ENCODE results near the gene DDX4. TPM values are rescaled to one million over a fixed set of nuclear protein-coding genes. Genes with fewer than 3 reads are reported as not detected.
"Not testable (repeated sequence)": the region's sequence is repeated elsewhere in the genome, so short reads cannot be mapped to it uniquely, and the experiment has no call there.

Gene DDX4
- total RNA-seq, 2 experiments from 2014 or later: 0.50 to 0.83 TPM

DNA sequence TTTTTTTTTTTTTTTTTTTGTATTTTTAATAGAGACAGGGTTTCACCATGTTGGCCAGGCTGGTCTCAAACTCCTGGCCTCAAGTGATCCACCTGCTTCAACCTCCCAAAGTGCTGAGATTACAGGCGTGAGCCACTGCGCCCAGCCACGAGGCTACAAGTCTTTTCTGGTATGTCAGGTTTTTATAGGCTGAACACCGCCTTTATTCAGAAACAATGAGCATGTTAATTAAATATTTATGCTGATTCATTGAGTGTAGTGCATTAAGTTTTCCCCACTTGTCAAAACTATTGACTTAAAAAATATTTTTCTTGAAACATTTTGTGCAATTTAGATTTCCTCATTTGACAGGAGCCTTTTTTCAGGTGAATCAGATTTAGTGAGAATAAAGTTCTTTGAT, 78.1 kb downstream of the DDX4 start:
- H3K4me1 Mint-ChIP-seq; H3K4me3 Mint-ChIP-seq; POLR2A ChIA-PET; H3K27ac Mint-ChIP-seq; H3K36me3 Mint-ChIP-seq (ENCODE audit: low read depth); H3K9me3 Mint-ChIP-seq; DNase-seq: not testable (repeated sequence)
- CTCF ChIA-PET: interaction anchor here (0.6 kb wide), 1 partner anchor 237 kb away, joined by 3 read pairs; no protein-coding TSS in a partner anchor
- H3K27me3 Mint-ChIP-seq: peaks cover 31% of the 10 kb centered on the region

DNA sequence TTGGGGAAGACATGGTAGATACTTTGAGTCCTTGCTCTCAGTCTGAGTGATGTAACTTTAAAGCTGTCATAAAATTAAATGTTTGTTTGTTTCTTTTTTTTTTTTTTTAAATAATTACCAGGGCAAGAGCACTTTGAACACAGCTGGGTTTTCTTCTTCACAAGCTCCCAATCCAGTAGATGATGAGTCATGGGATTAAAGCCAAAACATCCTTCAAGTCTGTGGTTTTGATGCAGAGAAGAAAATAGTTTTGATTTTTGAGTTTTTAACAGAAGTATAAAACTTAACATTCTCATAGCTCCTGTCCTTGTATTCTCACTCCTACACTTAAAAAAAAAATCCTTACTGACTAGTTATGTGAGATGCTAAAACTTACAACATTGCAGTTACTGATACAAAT, 78.5 kb downstream of the DDX4 start:
- POLR2A ChIA-PET: no interaction called here
- Mint-ChIP-seq H3K4me3 (no peak overlapping the region), H3K36me3 (ENCODE audit: low read depth) (peaks cover 2% of the 10 kb centered on the region), H3K27ac (no peak overlapping the region), H3K9me3 (no peaks in the 10 kb centered on the region), H3K4me1 (peaks cover 1% of the 10 kb centered on the region), H3K27me3 (peaks cover 35% of the 10 kb centered on the region)
- DNase-seq: no peak
- CTCF ChIA-PET: no interaction called here

DNA sequence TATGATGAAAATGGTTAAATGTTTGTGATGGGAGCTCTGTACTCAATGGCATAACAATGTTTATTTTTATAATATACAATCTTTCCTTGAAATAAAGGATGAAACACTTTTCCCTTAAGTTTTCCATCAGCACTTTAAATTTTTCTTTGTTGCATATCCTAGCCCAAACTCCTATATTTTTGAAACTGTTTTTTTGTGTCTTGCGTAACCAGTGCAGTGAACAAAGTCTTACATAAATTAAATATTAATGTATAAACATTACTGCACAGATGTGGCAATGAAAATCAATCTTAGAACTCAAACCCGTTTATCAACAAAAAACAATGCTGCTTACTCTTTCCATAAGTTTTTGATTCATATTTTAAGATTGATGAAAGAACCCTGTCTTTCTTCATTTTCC, 79.2 kb downstream of the DDX4 start:
- ChIA-PET POLR2A (no interaction called here), CTCF (no interaction called here)
- Mint-ChIP-seq H3K4me1 (peaks cover 6% of the 10 kb centered on the region), H3K27ac (no peak overlapping the region), H3K27me3 (peaks cover 39% of the 10 kb centered on the region), H3K4me3 (no peak overlapping the region), H3K36me3 (ENCODE audit: low read depth) (peaks cover 3% of the 10 kb centered on the region), H3K9me3 (no peaks in the 10 kb centered on the region)
- DNase-seq: no peak

DNA sequence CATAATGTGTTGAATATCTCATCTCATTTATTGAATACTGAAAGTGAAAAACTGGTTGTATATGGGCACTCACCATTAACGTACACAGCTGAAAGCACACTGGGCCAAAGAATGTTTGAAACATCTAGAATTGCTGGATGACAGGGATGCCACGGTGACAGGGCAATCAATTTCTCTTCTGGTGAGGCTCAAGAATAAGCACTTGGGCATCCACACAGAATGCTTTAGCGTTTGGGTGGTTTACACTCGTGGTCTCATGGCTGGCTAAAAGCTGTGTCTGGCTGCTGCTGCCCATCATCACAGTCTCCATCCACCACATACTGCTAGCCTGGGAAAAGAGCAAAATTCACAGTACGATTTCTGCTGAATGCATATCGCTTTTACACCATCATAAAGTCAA, 82.6 kb downstream of the DDX4 start:
- Mint-ChIP-seq H3K27ac (no peak overlapping the region), H3K27me3 (peaks cover 56% of the 10 kb centered on the region), H3K4me1 (peaks cover 11% of the 10 kb centered on the region), H3K9me3 (no peaks in the 10 kb centered on the region), H3K36me3 (ENCODE audit: low read depth) (peaks cover 3% of the 10 kb centered on the region), H3K4me3 (no peak overlapping the region)
- no peak for DNase-seq
- ChIA-PET POLR2A (no interaction called here), CTCF (no interaction called here)

DNA sequence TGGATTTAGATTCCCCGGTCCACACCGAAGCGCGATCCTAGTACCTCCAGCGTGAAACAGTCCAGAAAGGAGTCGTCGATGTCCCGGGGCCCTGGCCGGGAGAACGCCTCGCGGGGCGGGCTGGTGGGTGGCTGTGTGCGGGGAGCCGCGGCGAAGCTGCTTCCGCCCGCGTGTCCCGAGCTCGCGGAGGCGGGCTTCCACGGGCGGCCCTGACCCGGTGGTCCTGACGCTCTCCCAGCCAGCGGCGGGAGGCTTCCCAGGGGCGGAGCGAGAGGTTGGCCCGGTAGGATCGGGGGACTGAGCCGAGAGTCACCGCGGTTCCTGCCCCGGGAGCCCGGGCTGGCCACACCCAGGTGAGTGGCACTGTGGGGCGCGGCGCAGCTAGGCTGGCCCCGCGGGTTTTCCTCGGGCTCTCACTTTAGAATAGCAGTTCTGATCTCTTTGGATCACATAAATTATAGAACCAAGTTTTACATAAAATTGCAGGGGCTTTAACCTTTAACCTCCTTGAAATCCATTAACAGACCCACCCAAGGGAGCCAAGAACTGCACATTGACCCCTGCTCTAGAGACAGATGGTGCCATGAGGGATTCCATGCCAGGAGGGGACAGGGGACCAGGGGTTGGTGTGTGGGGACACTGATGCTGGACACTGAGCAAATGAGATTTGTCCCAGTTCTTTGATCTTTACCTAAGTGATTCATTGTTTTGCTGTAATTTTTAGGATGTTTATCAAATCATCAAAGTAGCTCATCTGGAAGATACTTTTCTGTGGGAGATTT, 84.1 kb downstream of the DDX4 start:
- Mint-ChIP-seq H3K27me3 (peaks cover 56% of the 10 kb centered on the region), H3K4me1 (peaks cover 11% of the 10 kb centered on the region), H3K27ac (no peak overlapping the region), H3K36me3 (ENCODE audit: low read depth) (peaks cover 3% of the 10 kb centered on the region), H3K9me3 (no peaks in the 10 kb centered on the region), H3K4me3 (peak overlapping the region; percentile 24)
- POLR2A ChIA-PET: no interaction called here
- CTCF ChIA-PET: no interaction called here
- DNase-seq: peak; percentile 17

DNA sequence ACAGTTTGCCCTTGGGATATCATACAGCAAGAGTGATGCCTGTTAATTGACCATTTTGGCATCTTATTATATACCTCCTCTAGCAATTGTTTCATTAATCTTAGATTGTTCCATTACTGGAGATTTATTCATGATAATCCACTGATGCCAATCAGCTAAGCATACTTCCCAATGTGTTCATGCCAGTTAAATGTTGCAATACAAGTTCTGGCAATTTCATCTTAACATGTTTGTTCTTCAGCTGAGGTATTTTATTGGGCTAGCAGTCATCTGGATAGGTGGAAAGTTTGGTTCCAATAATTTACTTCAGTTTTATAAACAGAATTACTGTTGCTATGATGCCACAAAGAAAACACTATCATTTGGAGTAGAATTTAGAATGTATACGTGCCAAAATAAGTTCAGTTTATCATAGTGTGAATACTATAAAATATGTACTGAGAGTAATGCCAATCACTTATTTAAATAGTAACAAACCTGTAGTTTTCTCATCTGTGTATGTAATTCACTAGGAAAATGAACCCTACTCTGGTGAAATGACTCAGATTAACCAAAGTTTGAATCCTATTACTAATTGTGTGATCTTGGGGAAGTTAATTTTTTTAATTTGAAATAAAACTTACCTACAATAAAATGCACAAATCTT, 85.4 kb downstream of the DDX4 start:
- Mint-ChIP-seq H3K27me3 (peaks cover 52% of the 10 kb centered on the region), H3K27ac (no peak overlapping the region), H3K4me3 (no peak overlapping the region), H3K4me1 (peaks cover 11% of the 10 kb centered on the region), H3K9me3 (no peaks in the 10 kb centered on the region), H3K36me3 (ENCODE audit: low read depth) (peaks cover 3% of the 10 kb centered on the region)
- no peak for DNase-seq
- POLR2A ChIA-PET: no interaction called here
- CTCF ChIA-PET: no interaction called here

DNA sequence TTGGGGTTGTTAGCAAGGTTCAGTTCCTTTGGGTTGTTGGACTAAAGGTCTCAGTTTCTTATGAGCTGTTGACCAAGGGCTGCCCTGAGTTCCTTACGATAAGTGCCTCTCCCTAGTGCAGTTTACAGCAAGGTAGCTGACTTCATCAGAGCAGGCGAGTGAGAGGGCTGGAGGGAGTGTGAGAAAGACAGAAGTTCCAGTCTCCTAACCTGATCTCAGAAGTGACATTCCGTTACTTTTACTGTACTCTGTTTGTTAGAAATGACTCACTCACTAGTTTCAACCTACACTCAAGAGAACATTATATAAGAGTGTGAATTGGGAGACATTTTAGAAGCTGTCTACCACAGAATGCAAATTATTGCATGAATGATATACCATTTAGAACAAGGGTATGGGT, 92.1 kb downstream of the DDX4 start:
- peaks cover 13% of the 10 kb centered on the region for H3K9me3 Mint-ChIP-seq
- H3K27ac Mint-ChIP-seq: no peak overlapping the region
- H3K4me1 Mint-ChIP-seq: peaks cover 2% of the 10 kb centered on the region
- H3K36me3 Mint-ChIP-seq (ENCODE audit: low read depth): no peaks in the 10 kb centered on the region
- POLR2A ChIA-PET: no interaction called here
- CTCF ChIA-PET: no interaction called here
- DNase-seq: no peak
- H3K4me3 Mint-ChIP-seq: no peak overlapping the region
- peaks cover 4% of the 10 kb centered on the region for H3K27me3 Mint-ChIP-seq

DNA sequence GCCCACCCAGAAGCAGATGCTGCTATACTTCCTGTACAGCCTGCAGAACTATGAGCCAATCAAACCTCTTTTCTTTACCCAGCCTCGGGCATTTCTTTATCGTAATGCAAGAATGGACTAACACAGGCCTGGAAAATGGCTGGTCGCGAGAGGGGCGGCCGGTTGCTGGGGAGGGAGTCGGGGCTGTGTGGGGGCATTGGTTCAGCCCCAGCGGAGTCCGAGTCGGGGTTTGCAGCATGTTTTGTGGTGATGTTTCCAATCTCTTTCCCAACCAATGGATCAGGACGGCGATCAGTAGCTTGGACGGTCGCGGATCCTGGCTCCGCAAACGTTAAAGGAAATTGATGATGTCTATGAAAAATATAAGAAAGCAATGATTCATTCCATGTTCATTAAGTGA, 94.6 kb downstream of the DDX4 start:
- DNase-seq: no peak
- Mint-ChIP-seq H3K9me3 (peaks cover 13% of the 10 kb centered on the region), H3K27me3 (no peaks in the 10 kb centered on the region), H3K4me3 (no peak overlapping the region), H3K27ac (no peak overlapping the region), H3K36me3 (ENCODE audit: low read depth) (no peaks in the 10 kb centered on the region), H3K4me1 (peaks cover 2% of the 10 kb centered on the region)
- POLR2A ChIA-PET: no interaction called here
- CTCF ChIA-PET: no interaction called here

DNA sequence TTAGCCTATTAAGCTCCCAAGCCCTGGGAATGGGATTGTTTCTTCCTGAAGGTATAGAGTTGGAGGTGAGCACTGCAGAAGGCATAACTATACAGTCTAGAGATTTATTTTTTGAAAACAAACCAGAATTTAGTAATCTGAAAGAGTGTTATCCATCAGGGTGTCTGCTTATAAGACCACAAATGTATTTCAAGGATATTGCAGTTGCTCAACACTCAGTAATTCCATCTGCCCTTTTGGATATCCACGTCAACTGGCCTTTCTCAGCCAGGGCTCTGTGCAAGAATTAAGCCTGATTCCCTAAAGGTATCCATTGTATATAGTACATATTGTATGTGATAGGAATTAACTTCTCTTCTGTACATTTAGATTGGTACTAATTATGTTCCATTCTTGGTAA, 98.3 kb downstream of the DDX4 start:
- H3K27ac Mint-ChIP-seq: no peak overlapping the region
- no peaks in the 10 kb centered on the region for H3K4me1 Mint-ChIP-seq
- no peak overlapping the region for H3K4me3 Mint-ChIP-seq
- CTCF ChIA-PET: no interaction called here
- no peaks in the 10 kb centered on the region for H3K27me3 Mint-ChIP-seq
- POLR2A ChIA-PET: no interaction called here
- H3K36me3 Mint-ChIP-seq (ENCODE audit: low read depth): no peaks in the 10 kb centered on the region
- H3K9me3 Mint-ChIP-seq: peaks cover 15% of the 10 kb centered on the region
- DNase-seq: no peak

DNA sequence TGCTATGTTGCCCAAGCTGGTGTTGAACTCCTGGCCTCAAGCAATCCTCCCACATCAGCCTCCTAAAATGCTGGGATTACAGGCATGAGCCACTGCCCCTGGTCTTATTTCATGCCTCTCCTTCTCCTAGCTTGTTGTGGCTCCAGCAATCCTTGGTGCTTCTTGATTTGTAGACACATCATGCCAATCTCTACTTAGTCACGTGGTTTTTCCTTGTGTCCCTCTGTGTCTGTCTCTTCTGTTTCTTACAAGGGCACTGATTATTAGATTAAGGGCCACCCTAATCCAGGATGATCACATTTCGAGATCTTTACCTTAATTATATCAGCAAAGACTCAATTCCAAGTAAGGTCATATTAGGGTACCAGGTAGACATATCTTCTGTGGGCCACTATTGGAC, 104.1 kb downstream of the DDX4 start:
- no peak for DNase-seq
- Mint-ChIP-seq H3K36me3 (ENCODE audit: low read depth) (no peaks in the 10 kb centered on the region), H3K9me3 (peaks cover 4% of the 10 kb centered on the region), H3K4me1 (no peaks in the 10 kb centered on the region), H3K4me3 (no peak overlapping the region), H3K27me3 (peaks cover 3% of the 10 kb centered on the region), H3K27ac (no peak overlapping the region)
- POLR2A ChIA-PET: no interaction called here
- CTCF ChIA-PET: no interaction called here

DNA sequence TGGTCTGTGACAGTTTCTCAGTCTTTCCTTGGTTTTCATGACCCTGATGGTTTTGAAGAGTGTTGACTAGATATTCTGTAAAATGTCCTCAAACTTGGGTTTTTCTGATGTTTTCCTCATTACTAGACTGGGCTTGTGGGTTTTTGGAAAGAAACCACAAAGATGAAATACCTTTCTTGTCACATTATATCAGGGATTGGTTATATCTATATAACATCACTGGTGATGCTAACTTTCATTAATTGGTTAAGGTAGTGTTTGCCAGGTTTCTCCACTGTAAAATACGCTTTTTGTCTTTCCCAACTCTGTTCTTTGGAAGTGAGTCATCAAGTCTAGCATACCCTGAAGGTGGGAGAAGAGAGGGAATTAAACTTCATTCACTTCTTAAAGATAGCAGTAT, 110.0 kb downstream of the DDX4 start:
- POLR2A ChIA-PET: no interaction called here
- no peak overlapping the region for H3K27ac Mint-ChIP-seq
- DNase-seq: no peak

DNA sequence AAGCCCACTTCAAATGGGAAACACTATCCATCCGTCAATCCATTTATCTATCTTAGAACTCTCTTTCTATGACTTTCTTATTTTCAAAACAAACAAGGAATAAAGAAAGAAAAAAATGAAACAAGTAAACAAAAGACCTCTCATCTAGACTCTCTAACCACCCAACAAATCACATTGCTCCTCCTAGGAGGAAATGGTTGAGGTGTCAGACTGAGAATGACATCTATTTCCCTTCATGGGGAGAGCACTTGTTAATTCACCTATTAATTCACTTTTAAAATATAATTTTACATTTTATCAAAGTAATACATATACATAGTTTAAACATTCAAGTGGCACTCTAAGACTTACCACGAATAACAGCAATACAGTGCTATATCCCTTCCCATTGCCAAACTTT, 110.9 kb downstream of the DDX4 start:
- peaks cover 29% of the 10 kb centered on the region for H3K4me1 Mint-ChIP-seq
- CTCF ChIA-PET: no interaction called here
- no peak for DNase-seq
- H3K27ac Mint-ChIP-seq: no peak overlapping the region
- H3K27me3 Mint-ChIP-seq: peaks cover 8% of the 10 kb centered on the region
- no peak overlapping the region for H3K4me3 Mint-ChIP-seq
- H3K36me3 Mint-ChIP-seq (ENCODE audit: low read depth): no peaks in the 10 kb centered on the region
- H3K9me3 Mint-ChIP-seq: peaks cover 2% of the 10 kb centered on the region
- POLR2A ChIA-PET: interaction anchor here (0.6 kb wide), 1 partner anchor 1303 kb away, joined by 3 read pairs; no protein-coding TSS in a partner anchor

More for the DNA sequence above, 110.0 kb downstream of the DDX4 start:
- peaks cover 2% of the 10 kb centered on the region for H3K9me3 Mint-ChIP-seq
- peaks cover 8% of the 10 kb centered on the region for H3K27me3 Mint-ChIP-seq
- H3K4me1 Mint-ChIP-seq: peaks cover 21% of the 10 kb centered on the region
- CTCF ChIA-PET: no interaction called here
- H3K4me3 Mint-ChIP-seq: no peak overlapping the region
- H3K36me3 Mint-ChIP-seq (ENCODE audit: low read depth): no peaks in the 10 kb centered on the region

DNA sequence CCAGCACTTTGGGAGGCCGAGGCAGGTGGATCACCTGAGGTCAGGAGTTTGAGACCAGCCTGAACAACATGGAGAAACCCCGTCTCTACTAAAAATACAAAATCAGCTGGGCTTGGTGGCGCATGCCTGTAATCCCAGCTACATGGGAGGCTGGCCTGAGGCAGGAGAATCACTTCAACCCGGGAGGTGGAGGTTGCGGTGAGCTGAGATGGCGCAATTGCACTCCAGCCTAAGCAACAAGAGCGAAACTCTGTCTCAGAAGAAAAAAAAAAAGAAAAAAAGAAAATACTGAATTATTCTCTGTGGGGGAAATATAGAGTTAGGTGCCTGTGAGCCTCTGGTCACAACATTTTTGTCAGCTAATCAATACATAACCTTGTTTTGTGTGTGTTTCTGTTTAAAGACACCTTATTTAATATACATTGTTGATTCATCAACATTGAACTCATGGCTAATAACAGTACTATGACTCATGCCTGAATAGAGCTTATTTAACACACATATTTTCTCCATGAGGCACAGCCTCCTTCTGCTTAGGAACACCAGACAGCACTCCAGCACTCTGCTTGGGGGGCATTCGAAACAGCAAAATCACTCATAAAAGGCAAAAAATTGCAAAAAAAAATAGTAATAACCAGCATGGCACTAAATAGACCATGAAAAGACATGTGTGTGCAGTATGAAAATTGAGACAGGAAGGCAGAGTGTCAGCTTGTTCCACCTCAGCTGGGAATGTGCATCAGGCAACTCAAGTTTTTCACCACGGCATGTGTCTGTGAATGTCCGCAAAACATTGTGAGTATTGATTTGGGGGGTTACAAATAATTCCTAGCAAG, 113.2 kb downstream of the DDX4 start, which contains the start of gene IL31RA:
IL31RA (plus strand) TSS at position 519 of the 836 bp plus-strand sequence; CDS start at position 733, 214 bp downstream.
- no peak within 1 kb of the TSS for H3K27ac Mint-ChIP-seq
- POLR2A ChIA-PET: no interaction called here
- no peak for DNase-seq
- peaks cover 5% of the 10 kb centered on the region for H3K27me3 Mint-ChIP-seq
- H3K4me3 Mint-ChIP-seq: no peak within 1 kb of the TSS
- no peaks in the 10 kb centered on the region for H3K36me3 Mint-ChIP-seq (ENCODE audit: low read depth)
- peaks cover 38% of the 10 kb centered on the region for H3K4me1 Mint-ChIP-seq
- no peaks in the 10 kb centered on the region for H3K9me3 Mint-ChIP-seq
- CTCF ChIA-PET: no interaction called here

Measured in activated CD4-positive, alpha-beta memory T cell treated with anti-CD3 and anti-CD28 coated beads, Interleukin-2, amount 10 ng/mL, durations not matched to agents 7 days and 5 days (primary cell).